ENCODE results near the gene ANKRD11.

The ANKRD11 gene

GRCh38 chr16:89418352-89418751, 72.0 kb downstream of the ANKRD11 start:
- TF ChIP-seq, protein P1, sequence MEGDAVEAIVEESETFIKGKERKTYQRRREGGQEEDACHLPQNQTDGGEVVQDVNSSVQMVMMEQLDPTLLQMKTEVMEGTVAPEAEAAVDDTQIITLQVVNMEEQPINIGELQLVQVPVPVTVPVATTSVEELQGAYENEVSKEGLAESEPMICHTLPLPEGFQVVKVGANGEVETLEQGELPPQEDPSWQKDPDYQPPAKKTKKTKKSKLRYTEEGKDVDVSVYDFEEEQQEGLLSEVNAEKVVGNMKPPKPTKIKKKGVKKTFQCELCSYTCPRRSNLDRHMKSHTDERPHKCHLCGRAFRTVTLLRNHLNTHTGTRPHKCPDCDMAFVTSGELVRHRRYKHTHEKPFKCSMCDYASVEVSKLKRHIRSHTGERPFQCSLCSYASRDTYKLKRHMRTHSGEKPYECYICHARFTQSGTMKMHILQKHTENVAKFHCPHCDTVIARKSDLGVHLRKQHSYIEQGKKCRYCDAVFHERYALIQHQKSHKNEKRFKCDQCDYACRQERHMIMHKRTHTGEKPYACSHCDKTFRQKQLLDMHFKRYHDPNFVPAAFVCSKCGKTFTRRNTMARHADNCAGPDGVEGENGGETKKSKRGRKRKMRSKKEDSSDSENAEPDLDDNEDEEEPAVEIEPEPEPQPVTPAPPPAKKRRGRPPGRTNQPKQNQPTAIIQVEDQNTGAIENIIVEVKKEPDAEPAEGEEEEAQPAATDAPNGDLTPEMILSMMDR (IDR thresholded peaks at IDR 0.05; ENCODE audit: insufficient read depth, missing control alignments): no peak
- FAIRE-seq: no peak
- DNase-seq (ENCODE audit: insufficient read length, low spot score): no peak

DNA sequence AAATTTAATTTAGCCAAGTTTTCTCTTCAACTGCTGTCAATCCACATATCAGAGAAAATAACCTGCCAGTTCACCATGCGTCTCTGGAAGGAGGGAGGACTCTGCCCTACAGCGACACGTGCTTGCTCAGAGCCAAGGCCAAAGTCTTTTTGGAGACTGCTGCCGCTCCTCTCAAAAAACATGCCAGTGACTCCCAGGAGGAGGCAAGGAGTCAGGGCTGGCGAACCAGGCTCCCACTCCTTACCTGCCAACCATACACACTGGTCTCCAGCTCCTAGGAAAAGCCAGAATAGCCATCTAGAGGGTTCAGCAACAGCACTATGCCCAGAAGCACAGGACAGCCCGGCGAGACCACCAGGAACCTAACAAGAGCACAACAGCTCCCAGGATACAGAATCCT, 73.0 kb downstream of the ANKRD11 start:
- no peak for DNase-seq (ENCODE audit: insufficient read length, low spot score)
- no peak for FAIRE-seq
- TF ChIP-seq, protein P1 (IDR thresholded peaks at IDR 0.05; ENCODE audit: insufficient read depth, missing control alignments): no peak

GRCh38 chr16:89413811-89414585, 76.4 kb downstream of the ANKRD11 start:
- no peak for FAIRE-seq
- TF ChIP-seq, protein P1 (IDR thresholded peaks at IDR 0.05; ENCODE audit: insufficient read depth, missing control alignments): no peak

GRCh38 chr16:89412811-89413210, 77.5 kb downstream of the ANKRD11 start:
- no peak for DNase-seq (ENCODE audit: insufficient read length, low spot score)
- FAIRE-seq: no peak
- TF ChIP-seq, protein P1 (IDR thresholded peaks at IDR 0.05; ENCODE audit: insufficient read depth, missing control alignments): no peak

More at GRCh38 chr16:89413811-89414585, 76.4 kb downstream of the ANKRD11 start:
- no peak for DNase-seq (ENCODE audit: insufficient read length, low spot score)

DNA sequence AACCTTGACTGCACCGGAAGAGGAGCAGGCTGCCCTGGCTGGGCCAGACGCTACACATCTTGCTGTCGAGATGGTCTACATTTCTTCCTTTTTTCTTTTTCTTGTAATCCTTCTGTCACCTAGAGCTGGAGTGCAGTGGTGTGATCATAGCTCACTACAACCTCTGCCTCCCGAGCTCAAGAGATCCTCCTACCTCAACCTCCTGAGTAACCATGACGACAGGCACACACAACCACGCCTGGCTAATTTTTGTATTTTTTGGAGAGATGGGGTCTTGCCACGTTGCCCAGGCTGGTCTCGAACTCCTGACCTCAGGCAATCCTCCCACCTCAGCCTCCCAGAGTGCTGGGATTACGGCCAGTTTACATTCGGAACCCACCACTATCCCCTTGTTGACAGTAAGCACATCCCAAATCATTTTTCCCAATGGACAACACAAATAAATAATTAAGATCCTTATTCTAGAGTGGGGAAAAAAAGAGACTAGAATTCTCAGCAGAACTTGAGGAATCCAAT, 79.0 kb downstream of the ANKRD11 start:
- no peak for DNase-seq (ENCODE audit: insufficient read length, low spot score)
- TF ChIP-seq, protein P1 (IDR thresholded peaks at IDR 0.05; ENCODE audit: insufficient read depth, missing control alignments): no peak
- FAIRE-seq: no peak

DNA sequence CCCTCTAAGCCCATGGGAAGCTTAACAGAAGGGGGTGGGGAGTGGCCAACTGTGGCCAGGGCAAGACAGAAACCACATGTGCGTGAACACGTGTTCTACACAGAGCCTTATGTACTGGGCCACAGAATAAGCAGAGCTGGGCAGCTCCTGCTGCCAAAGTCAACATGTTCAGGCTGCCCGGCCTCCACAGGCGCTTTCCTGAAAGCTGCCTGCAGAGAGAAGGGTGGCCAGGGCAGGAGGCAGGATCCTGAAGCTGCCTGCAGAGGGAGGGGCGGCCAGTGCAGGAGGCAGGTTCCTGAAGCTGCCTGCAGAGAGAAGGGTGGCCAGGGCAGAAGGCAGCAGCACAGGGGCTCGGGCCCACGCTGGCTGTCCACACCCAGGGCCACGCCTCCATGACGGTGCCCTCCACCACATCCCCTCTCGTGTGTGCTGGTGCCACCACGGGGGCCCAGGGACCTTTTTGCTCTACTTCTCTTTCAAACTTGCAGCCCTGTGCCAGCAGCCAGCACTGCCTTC, 79.5 kb downstream of the ANKRD11 start:
- FAIRE-seq (no peak), DNase-seq (ENCODE audit: insufficient read length, low spot score) (no peak)
- TF ChIP-seq, protein P1 (IDR thresholded peaks at IDR 0.05; ENCODE audit: insufficient read depth, missing control alignments): no peak

GRCh38 chr16:89410322-89410721, 80.0 kb downstream of the ANKRD11 start:
- TF ChIP-seq, protein P1 (IDR thresholded peaks at IDR 0.05; ENCODE audit: insufficient read depth, missing control alignments): no peak
- FAIRE-seq (no peak), DNase-seq (ENCODE audit: insufficient read length, low spot score) (no peak)

Data from D721Med (cell line).